ENCODE measurements around the gene NRP1.

NRP1 gene

GRCh38 chr10:33201971-33202370, 132.5 kb downstream of the NRP1 start:
- FAIRE-seq = no peak

- no peak for FAIRE-seq
Observed at GRCh38 chr10:33201056-33201780, 133.2 kb downstream of the NRP1 start.

GRCh38 chr10:33199731-33200232, 134.7 kb downstream of the NRP1 start:
- FAIRE-seq = no peak

- no peak for FAIRE-seq
Observed at GRCh38 chr10:33198610-33199009, 135.9 kb downstream of the NRP1 start.

- FAIRE-seq = no peak
Observed at GRCh38 chr10:33196710-33197491, 137.6 kb downstream of the NRP1 start.

- FAIRE-seq = no peak
Observed at GRCh38 chr10:33196377-33196706, 138.1 kb downstream of the NRP1 start.

- no peak for FAIRE-seq
Observed at GRCh38 chr10:33195608-33196376, 138.7 kb downstream of the NRP1 start.

- no peak for FAIRE-seq
Observed at GRCh38 chr10:33193701-33194521, 140.6 kb downstream of the NRP1 start.

GRCh38 chr10:33193057-33193700, 141.3 kb downstream of the NRP1 start:
- FAIRE-seq = peak; percentile 67

GRCh38 chr10:33192190-33192589, 142.3 kb downstream of the NRP1 start:
- no peak for FAIRE-seq

- no peak for FAIRE-seq
Observed at GRCh38 chr10:33190406-33190805, 144.1 kb downstream of the NRP1 start.

GRCh38 chr10:33189808-33190207, 144.7 kb downstream of the NRP1 start:
- no peak for FAIRE-seq

GRCh38 chr10:33189363-33189762, 145.1 kb downstream of the NRP1 start:
- no peak for FAIRE-seq

GRCh38 chr10:33187427-33187999, 147.0 kb downstream of the NRP1 start:
- no peak for FAIRE-seq

GRCh38 chr10:33186150-33186549, 148.3 kb downstream of the NRP1 start:
- FAIRE-seq = no peak

GRCh38 chr10:33183655-33184054, 150.8 kb downstream of the NRP1 start:
- FAIRE-seq = no peak

GRCh38 chr10:33180921-33181320, 153.5 kb downstream of the NRP1 start:
- no peak for FAIRE-seq

GRCh38 chr10:33180390-33180789, 154.1 kb downstream of the NRP1 start:
- FAIRE-seq = no peak

- no peak for FAIRE-seq
Observed at GRCh38 chr10:33179067-33179466, 155.4 kb downstream of the NRP1 start.

- no peak for FAIRE-seq
Observed at GRCh38 chr10:33178026-33178755, 156.3 kb downstream of the NRP1 start.

- FAIRE-seq = no peak
Observed at GRCh38 chr10:33176688-33177087, 157.8 kb downstream of the NRP1 start.

All from TTC549 (cell line).